Right forelimb (tissue), 1 donor: Measurements from ENCODE around the gene ADNP.
"Not testable (repeated sequence)": the region's sequence is repeated elsewhere in the genome, so short reads cannot be mapped to it uniquely, and the experiment has no call there.

Experiments used
- DNase-seq: peaks from one replicate; pipeline ENCODE4 v3.0.0-alpha.2; 2018

The ADNP gene

GRCh38 chr20:50931306-50932015 is at the start of gene ADNP:
TSS of gene ADNP (minus strand) at chr20:50931437. CDS start at chr20:50903996, 27,441 bp downstream.
- DNase-seq = peak; percentile 96

- DNase-seq = no peak
Measured at GRCh38 chr20:50980071-50980681, 48.9 kb upstream of the ADNP start.

- not testable (repeated sequence) for DNase-seq
Measured at GRCh38 chr20:50978533-50978932, 47.3 kb upstream of the ADNP start.

DNA sequence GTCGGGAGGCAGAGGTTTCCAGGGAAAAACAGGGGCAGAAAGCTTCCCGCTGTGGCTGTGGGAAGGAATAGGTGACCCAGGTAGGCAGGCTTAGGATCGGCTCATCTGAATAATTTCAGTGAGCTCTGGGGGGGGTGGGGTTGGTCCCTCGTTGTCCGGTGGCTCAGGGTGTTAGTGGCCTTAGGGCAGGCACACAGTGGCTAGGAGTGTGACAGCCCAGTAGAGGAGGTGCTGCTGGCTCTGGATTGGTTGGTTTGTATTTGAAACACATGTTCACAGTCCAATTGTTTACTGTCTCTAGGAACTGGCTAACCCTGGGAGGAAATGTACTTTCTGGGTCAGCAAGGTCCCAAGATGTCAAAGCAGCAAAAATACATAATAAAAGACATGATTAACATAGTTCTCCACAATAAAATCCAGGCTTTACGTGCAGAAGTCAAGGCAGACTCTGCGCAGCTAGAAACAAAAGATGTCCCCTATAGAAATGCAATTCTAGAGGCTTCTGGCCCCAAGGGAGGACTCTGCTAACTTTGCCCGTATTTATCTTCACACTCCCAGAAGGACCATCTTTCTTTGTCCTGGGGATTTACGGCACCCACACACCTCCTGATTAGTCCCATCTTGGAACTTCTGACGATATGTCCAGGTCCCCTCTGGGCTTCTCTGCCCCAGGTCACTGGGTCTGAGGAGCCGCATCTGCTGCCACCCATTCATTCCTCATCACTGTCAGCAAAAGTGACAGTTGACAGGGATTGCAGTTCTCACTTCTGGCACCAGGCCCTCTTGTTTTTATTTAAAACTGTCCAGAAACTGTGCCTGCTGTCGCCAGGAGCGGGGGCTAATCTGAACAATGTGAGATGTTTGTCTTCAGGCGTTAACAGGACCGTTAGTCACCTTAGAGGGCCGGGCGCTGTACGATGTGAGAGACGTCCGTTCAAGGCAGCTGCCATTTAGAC is 46.1 kb upstream of the ADNP start:
- no peak for DNase-seq

GRCh38 chr20:50975701-50976330 is 44.6 kb upstream of the ADNP start:
- DNase-seq = no peak

DNA sequence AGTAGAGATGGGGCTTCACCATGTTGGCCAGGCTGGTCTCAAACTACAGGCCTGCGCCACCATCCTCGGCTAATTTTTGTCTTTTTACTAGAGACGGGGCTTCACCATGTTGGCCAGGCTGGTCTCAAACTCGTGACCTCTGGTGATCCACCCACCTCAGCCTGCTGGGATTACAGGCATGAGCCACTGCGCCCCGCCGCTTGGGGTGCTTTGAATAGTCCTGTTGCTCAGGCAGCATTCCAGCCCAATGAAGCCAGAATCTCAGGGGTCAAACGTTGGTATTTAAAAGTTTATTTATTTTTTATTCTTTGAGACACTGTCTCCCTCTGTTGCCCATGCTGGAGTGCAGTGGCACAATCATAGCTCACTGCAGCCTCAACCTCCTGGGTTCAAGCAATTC is 38.7 kb upstream of the ADNP start:
- DNase-seq = no peak

DNA sequence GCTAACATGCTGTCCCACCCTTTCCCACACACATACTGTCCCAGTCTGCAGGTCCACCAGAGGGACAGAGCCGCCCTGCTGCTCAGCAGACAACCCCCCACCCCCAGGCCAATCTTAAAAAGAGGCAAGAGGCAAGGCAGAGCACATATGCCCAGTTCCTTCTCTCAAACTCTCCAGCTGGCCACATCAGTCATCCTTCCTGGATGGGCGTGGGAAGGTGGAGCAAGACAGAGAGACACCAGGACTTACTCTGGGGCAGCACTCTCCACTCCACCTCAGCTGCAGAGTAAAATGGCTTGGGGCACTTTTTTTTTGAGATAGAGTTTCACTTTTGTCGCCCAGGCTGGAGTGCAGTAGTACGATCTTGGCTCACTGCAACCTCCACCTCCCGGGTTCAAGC is 38.2 kb upstream of the ADNP start:
- no peak for DNase-seq

- no peak for DNase-seq
Measured at GRCh38 chr20:50968289-50968688, 37.1 kb upstream of the ADNP start.

GRCh38 chr20:50967586-50967985 is 36.3 kb upstream of the ADNP start:
- DNase-seq = no peak

- no peak for DNase-seq
Measured at GRCh38 chr20:50959543-50960126, 28.4 kb upstream of the ADNP start.

DNA sequence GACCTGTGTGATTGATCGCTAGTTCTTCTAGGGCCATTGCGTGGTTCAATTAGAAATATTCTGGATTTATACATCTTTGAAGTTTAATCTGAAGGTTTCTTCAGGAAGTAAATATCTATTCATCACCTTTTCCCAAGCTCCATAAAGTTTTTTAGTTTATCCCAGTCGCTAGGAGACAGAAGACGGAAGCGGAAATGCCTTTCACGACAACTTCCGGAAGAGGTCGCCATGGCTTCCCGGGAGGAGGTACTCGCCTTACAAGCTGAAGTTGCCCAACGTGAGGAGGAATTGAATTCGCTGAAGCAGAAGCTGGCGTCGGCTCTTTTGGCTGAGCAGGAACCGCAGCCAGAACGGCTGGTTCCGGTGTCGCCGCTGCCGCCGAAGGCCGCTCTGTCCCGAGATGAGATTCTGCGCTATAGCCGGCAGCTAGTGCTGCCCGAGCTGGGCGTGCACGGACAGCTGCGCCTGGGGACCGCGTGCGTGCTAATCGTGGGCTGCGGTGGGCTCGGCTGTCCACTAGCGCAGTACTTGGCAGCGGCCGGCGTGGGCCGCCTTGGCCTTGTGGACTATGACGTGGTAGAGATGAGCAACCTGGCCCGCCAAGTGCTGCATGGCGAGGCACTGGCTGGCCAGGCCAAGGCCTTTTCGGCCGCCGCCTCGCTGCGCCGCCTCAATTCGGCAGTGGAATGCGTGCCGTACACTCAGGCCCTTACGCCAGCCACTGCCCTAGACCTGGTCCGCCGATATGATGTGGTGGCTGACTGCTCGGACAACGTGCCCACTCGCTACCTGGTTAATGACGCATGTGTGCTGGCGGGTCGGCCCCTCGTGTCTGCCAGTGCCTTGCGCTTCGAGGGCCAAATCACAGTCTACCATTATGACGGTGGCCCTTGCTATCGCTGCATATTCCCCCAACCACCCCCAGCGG is 27.6 kb upstream of the ADNP start, which contains the start of gene MOCS3:
Gene MOCS3 (plus strand): TSS at position 204 of the 928 bp plus-strand sequence. CDS start 25 bp downstream, at position 229.
- peak; percentile 89 for DNase-seq

DNA sequence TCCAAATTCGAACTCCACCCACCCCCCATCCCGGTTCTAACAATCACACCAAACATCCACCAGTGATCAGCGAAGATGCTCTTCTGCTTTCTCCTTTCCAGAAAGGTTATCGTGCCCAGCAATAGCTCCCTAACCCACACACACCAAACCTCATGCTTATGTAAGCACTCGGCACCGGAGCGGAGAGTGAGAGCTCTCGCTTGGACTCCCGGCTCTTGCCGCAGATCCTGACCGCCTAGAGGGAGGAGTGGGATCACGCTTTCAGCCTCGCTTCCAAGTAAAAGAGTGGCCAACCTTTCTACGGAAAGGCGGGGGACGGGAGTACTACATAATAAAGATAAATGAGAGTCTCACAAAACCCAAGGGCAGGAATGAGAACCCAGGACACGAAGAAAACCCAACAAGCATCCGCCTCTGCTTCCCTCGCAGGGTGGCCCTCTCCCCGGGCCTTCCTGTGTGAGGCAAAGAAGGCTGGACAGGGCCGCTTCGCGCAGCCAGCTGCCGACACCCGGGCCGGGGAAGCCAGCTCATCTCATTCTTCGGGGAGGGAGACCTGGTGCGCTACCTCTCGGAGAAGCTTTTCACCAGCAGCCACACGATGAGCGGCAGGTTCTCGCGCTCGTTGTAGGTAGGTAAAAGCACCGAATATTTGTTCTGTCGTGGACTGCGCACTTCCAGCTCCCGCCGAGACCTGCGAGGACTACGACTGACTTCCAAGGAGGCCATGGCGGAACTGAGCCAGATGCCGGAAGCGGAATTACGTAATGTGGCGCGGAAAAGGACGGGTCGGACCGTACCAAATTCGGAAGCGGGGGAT is 26.8 kb upstream of the ADNP start, which contains the start of gene DPM1:
Gene DPM1 (minus strand): TSS at position 735 of the 817 bp plus-strand sequence. CDS start 9 bp downstream, at position 726.
- peak; percentile 95 for DNase-seq

DNA sequence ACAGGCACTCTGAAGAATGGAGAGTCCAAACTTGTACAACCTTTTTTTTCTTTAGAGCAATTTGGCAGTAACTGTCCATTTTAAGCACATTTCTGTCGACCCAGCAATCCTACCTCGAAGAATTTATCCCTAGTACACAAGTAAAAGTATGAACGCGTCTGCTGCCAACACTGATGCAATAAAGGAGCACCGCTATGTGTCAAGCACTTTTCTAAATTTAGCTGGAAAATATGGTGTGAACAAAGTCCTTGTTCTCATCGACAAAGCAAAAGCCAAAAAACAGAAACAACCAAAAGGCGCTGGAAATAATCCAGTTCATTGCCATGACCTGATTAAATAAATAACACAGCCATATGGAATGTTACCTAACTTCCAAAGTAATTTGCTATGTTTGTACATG is 26.0 kb upstream of the ADNP start:
- no peak for DNase-seq

DNA sequence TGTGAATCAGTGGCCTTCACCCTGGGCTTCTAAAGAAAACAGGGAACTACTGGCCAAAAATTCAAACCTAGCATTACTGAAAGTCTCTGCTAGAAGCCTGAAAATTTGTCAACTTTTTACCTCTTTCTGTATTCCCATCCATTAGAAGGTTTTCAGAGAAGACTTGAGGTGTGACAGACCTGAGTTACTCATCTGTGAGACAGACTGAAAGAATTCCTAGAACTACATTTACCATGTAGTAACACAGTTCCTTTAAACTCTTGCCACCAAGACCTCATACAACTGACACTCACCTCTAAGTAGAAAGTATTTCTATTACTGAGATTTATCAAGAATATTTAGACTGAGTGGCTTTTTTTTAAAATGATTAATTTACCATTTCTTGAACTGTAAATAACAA is 22.6 kb upstream of the ADNP start:
- DNase-seq = no peak

DNA sequence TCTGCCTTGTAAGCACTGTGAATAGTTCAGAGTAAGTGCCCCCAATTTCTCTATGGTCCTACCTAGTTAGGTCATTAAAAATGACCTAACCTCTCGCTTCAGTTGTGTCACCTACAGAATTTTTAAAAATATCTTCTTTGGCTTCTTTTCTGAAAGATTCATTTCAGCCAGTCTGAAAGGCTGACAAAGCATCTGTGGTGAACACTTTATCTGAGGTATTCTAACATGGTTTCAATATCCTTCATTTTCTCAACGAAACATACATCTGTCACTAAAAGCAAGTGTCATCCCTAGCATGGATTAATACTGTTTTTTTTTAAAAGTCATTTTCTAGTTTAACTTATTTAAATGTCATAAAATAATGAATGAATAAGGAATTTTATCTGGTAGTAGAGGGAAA is 22.0 kb upstream of the ADNP start:
- DNase-seq = no peak

DNA sequence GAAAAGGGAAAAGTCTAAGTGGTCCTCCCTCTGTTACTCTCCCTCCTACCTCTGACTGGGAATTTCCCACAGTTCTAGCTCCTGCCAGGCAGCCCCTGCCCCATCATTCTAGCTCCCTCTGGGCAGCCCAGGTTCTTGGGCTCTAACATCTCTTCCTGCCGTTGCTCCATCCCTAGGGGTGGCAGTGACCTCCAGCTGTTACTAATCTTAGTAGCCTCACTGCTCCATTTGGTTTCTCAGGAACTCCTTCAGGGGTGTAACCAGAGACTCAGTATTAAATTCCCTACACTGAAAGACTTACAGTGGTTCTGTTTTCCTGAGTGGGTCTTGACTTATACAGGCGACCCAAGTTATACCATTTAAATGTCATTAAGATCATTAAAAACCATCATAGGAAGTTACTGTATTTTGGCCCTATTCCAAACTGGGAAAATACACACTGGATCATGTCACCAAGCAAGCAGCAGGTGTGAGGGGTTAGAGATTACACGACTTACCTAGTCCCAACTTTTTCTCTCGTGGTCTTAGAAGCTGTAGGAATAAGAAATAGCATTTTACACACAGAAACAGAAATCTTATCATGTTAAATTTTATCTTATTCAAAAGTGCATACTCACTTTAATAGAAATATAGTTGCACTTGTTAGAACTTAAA is 17.0 kb upstream of the ADNP start:
- no peak for DNase-seq

- DNase-seq = no peak
Measured at GRCh38 chr20:50943069-50943468, 11.8 kb upstream of the ADNP start.

GRCh38 chr20:50933589-50933988 is 2.4 kb upstream of the ADNP start:
- no peak for DNase-seq

DNA sequence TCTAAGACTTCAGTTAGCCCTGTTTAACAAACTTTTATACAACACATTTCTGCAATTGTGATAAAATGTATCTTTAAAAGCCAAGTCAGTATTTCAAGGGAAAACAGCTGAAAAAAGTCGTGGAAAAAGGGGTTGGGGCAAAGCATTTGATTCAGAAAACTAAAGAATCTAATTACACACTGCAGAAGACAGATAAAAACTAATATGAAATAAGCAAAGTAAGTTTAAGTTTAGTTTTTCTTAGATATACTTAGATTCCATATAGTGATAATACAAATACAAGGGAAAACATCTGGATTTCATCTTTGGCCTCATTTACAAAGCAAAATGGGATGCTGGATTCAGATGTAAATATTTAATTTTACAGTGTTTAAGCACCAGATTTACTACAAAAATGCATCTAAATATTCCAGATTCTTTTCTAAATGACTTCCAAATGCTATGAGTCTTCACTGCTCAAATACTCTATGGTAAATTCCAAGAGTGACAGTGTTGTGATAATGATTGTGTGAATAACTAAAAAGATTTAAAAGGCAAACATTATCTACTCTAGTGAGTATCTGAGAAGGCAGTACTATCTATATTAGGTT is 1.5 kb upstream of the ADNP start:
- no peak for DNase-seq
